H1 (cell line): ENCODE measurements around the gene MAP3K10. TPM values are rescaled to one million over a fixed set of nuclear protein-coding genes. Genes with fewer than 3 reads are reported as not detected.

Experiments
- CTCF ChIA-PET: fragments of 300-600 bp; sonication (Branson Sonifier 250); formaldehyde crosslinking; loops from one replicate; lab custom pipeline; 2021; ENCODE audit not compliant: partially characterized antibody; lab: Charles Lee
- POLR2A ChIA-PET: fragments of 300-600 bp; sonication (Branson Sonifier 250); formaldehyde crosslinking; loops from one replicate; lab custom pipeline; 2021; ENCODE audit warnings: inconsistent platforms; ENCODE audit not compliant: partially characterized antibody; lab: Charles Lee
- DNase-seq, 2 experiments: peaks; one replicate each; pipeline versions ENCODE4 v3.0.0 to v3.0.0-alpha.2; 2010 to 2022; ENCODE audit warnings: low spot score in 2 of 2, low read depth in 1 of 2, mixed read lengths in 1 of 2
- FAIRE-seq: peaks from 2 replicates; lab custom pipeline; 2011; peaks lifted over from hg19 to GRCh38; lab: Jason Lieb, UNC
- H2AFZ ChIP-seq: 2 replicates; pipeline ENCODE4 v1.8.1; 2012; ENCODE audit warnings: low read length, inconsistent platforms
- H2AK5ac ChIP-seq: 2 replicates; pipeline ENCODE4 v1.6.1; 2013; ENCODE audit warnings: low read depth, low read length
- H2BK120ac ChIP-seq: replicated peaks from 2 replicates; pipeline ENCODE3; 2013; ENCODE audit warnings: low read depth, low read length, inconsistent platforms
- H2BK12ac ChIP-seq: 2 replicates; pipeline ENCODE4 v1.6.1; 2013; ENCODE audit warnings: low read depth, low read length
- H2BK15ac ChIP-seq: 2 replicates; pipeline ENCODE4 v1.6.1; 2013; ENCODE audit warnings: low read length
- H2BK20ac ChIP-seq: 2 replicates; pipeline ENCODE4 v1.6.1; 2013; ENCODE audit warnings: low read length
- H2BK5ac ChIP-seq: 2 replicates; pipeline ENCODE4 v1.6.1; 2013; ENCODE audit warnings: low read depth, low read length
- H3K14ac ChIP-seq: 2 replicates; pipeline ENCODE4 v1.6.1; 2013; ENCODE audit warnings: inconsistent platforms; ENCODE audit not compliant: insufficient read length
- H3K18ac ChIP-seq: 2 replicates; pipeline ENCODE4 v1.6.1; 2013; ENCODE audit warnings: low read length; ENCODE audit errors: extremely low read depth
- H3K23ac ChIP-seq: 2 replicates; pipeline ENCODE4 v1.6.1; 2013; ENCODE audit warnings: inconsistent platforms; ENCODE audit not compliant: insufficient read length
- H3K23me2 ChIP-seq: 2 replicates; pipeline ENCODE4 v1.6.1; 2013; ENCODE audit warnings: low read depth, low read length
- H3K27ac ChIP-seq: 2 replicates; pipeline ENCODE4 v1.6.1; 2011; ENCODE audit warnings: low read depth, low read length, inconsistent platforms
- H3K27me3 ChIP-seq, 4 experiments: replicated peaks in 1 of 4; 1 replicate in 1 of 4; 2 replicates in 3 of 4; pipeline versions ENCODE4 v1.6.1 to v1.8.1; 2011 to 2013; ENCODE audit warnings: low read length in 3 of 4, mild to moderate bottlenecking in 3 of 4, inconsistent platforms in 2 of 4, mixed read lengths in 2 of 4, moderate library complexity in 1 of 4; ENCODE audit not compliant: control insufficient read depth in 3 of 4, insufficient read depth in 3 of 4; ENCODE audit errors: extremely low read depth in 1 of 4
- H3K36me3 ChIP-seq, 4 experiments: 2 replicates each; pipeline versions ENCODE4 v1.6.1 to v1.8.1; 2011 to 2013; ENCODE audit warnings: mild to moderate bottlenecking in 4 of 4, low read length in 3 of 4, moderate library complexity in 2 of 4, control low read depth in 1 of 4, inconsistent platforms in 1 of 4; ENCODE audit not compliant: insufficient read depth in 4 of 4, control insufficient read depth in 2 of 4
- H3K4ac ChIP-seq: replicated peaks from 2 replicates; pipeline ENCODE3; 2013; ENCODE audit warnings: low read length, low read depth, mixed read lengths, inconsistent platforms; ENCODE audit not compliant: insufficient read length
- H3K4me1 ChIP-seq, 4 experiments: replicated peaks in 1 of 4; 1 replicate in 1 of 4; 2 replicates in 3 of 4; pipeline versions ENCODE4 v1.6.1 to v1.8.1; 2011 to 2013; ENCODE audit warnings: low read length in 3 of 4, inconsistent platforms in 2 of 4, mixed read lengths in 1 of 4; ENCODE audit not compliant: insufficient read depth in 4 of 4, control insufficient read depth in 3 of 4
- H3K4me2 ChIP-seq, 2 experiments: 2 replicates each; pipeline versions ENCODE4 v1.6.1 to v1.8.1; 2011 to 2013; ENCODE audit warnings: low read depth in 2 of 2, low read length in 2 of 2, control low read depth in 1 of 2, inconsistent platforms in 1 of 2, mild to moderate bottlenecking in 1 of 2; ENCODE audit not compliant: insufficient read depth in 1 of 2
- H3K4me3 ChIP-seq, 4 experiments: fragments of 200-600, 300-600 bp in 1 of 4; sonication (generic), shearing (Covaris generic), sonication (Bioruptor Twin) in 1 of 4; 2 replicates each; pipeline versions ENCODE4 v1.5.1 to v1.8.1; 2011 to 2016; ENCODE audit warnings: low read length in 4 of 4, low read depth in 3 of 4, control low read depth in 2 of 4, inconsistent platforms in 2 of 4, mild to moderate bottlenecking in 2 of 4, mixed read lengths in 1 of 4, moderate library complexity in 1 of 4; ENCODE audit not compliant: insufficient read depth in 2 of 4; ENCODE audit errors: extremely low read depth in 1 of 4
- H3K56ac ChIP-seq: replicated peaks from 2 replicates; pipeline ENCODE3; 2013; ENCODE audit warnings: low read depth, mild to moderate bottlenecking, mixed read lengths, low read length, inconsistent platforms; ENCODE audit not compliant: insufficient read length
- H3K79me1 ChIP-seq: 2 replicates; pipeline ENCODE4 v1.6.1; 2013; ENCODE audit warnings: low read depth, low read length, control low read depth
- H3K79me2 ChIP-seq, 2 experiments: 2 replicates each; pipeline versions ENCODE4 v1.6.1 to v1.8.1; 2012 to 2013; ENCODE audit warnings: low read length in 2 of 2, mild to moderate bottlenecking in 2 of 2, inconsistent platforms in 1 of 2; ENCODE audit not compliant: insufficient read depth in 2 of 2, control insufficient read depth in 1 of 2
- H3K9ac ChIP-seq, 4 experiments: replicated peaks in 1 of 4; 1 replicate in 1 of 4; 2 replicates in 3 of 4; pipeline versions ENCODE4 v1.6.1 to v1.8.1; 2011 to 2013; ENCODE audit warnings: low read depth in 3 of 4, low read length in 3 of 4, control low read depth in 2 of 4, mild to moderate bottlenecking in 2 of 4, moderate library complexity in 2 of 4, inconsistent platforms in 1 of 4; ENCODE audit errors: extremely low read depth in 1 of 4
- H3K9me3 ChIP-seq, 2 experiments: 2 replicates each; pipeline versions ENCODE4 v1.6.1 to v1.8.1; 2012 to 2013; ENCODE audit warnings: mild to moderate bottlenecking in 2 of 2, moderate library complexity in 2 of 2, control low read depth in 1 of 2, inconsistent platforms in 1 of 2, low read depth in 1 of 2, low read length in 1 of 2, mixed read lengths in 1 of 2; ENCODE audit not compliant: insufficient read depth in 2 of 2
- H4K20me1 ChIP-seq, 2 experiments: replicated peaks in 1 of 2; 2 replicates each; pipeline versions ENCODE3 to v1.8.1; 2011 to 2013; ENCODE audit warnings: inconsistent platforms in 2 of 2, low read length in 2 of 2, mild to moderate bottlenecking in 1 of 2; ENCODE audit not compliant: insufficient read depth in 2 of 2, control insufficient read depth in 1 of 2
- H4K5ac ChIP-seq: 2 replicates; pipeline ENCODE4 v1.6.1; 2013; ENCODE audit warnings: low read length, low read depth, mixed read lengths, inconsistent platforms; ENCODE audit not compliant: insufficient read length
- H4K8ac ChIP-seq: 2 replicates; pipeline ENCODE4 v1.8.0; 2013; ENCODE audit warnings: mild to moderate bottlenecking, moderate library complexity, low read length, inconsistent platforms; ENCODE audit not compliant: insufficient read depth; ENCODE audit errors: extremely low read depth
- H4K91ac ChIP-seq: replicated peaks from 2 replicates; pipeline ENCODE3; 2013; ENCODE audit warnings: low read length, mixed read lengths, inconsistent platforms; ENCODE audit not compliant: insufficient read length
- BRCA1 ChIP-seq: IDR thresholded peaks from 2 replicates; pipeline ENCODE4 v1.6.1; 2012; ENCODE audit warnings: low read depth, low read length, improper control_type of control experiment
- CBX5 ChIP-seq: fragments of 300-800, 300-1000 bp; sonication (generic); IDR thresholded peaks from 2 replicates; pipeline ENCODE4 v1.7.1; 2016; ENCODE audit warnings: antibody characterized with exemption, low read length, low read depth
- CBX8 ChIP-seq: fragments of 300-800, 300-1000 bp; sonication (generic); IDR thresholded peaks from 2 replicates; pipeline ENCODE4 v1.7.1; 2016; ENCODE audit warnings: low read depth, low read length, borderline replicate concordance
- CEBPB ChIP-seq: IDR thresholded peaks from 2 replicates; pipeline ENCODE4 v1.6.1; 2012; ENCODE audit warnings: low read depth, low read length
- CREB1 ChIP-seq: IDR thresholded peaks from 2 replicates; pipeline ENCODE4 v1.6.1; 2012; ENCODE audit warnings: inconsistent platforms
- EP300 ChIP-seq, 2 experiments: IDR thresholded peaks; 1 replicate in 1 of 2; 2 replicates in 1 of 2; pipeline ENCODE4 v1.6.1; 2011 to 2012; ENCODE audit warnings: low read depth in 2 of 2, low read length in 2 of 2, mild to moderate bottlenecking in 2 of 2, borderline replicate concordance in 1 of 2, inconsistent platforms in 1 of 2, moderate library complexity in 1 of 2
- GTF2F1 ChIP-seq: IDR thresholded peaks from 2 replicates; pipeline ENCODE4 v1.6.1; 2012; ENCODE audit warnings: low read depth, low read length, improper control_type of control experiment, borderline replicate concordance
- HDAC6 ChIP-seq: IDR thresholded peaks from one replicate; pipeline ENCODE4 v1.7.1; 2012; ENCODE audit warnings: low read depth, mild to moderate bottlenecking, inconsistent platforms, low read length, moderate library complexity
- JUN ChIP-seq: IDR thresholded peaks from 2 replicates; pipeline ENCODE4 v1.6.1; 2011; ENCODE audit warnings: low read depth, mild to moderate bottlenecking, improper control_type of control experiment, low read length
- MAFK ChIP-seq: IDR thresholded peaks from 2 replicates; pipeline ENCODE4 v1.6.1; 2012; ENCODE audit warnings: low read depth, mild to moderate bottlenecking, improper control_type of control experiment, low read length
- SAP30 ChIP-seq: fragments of 300-600 bp; sonication (generic); IDR thresholded peaks from 2 replicates; pipeline ENCODE4 v1.7.1; 2012; ENCODE audit warnings: low read length, moderate library complexity, mild to moderate bottlenecking, inconsistent platforms; ENCODE audit not compliant: insufficient read depth, insufficient replicate concordance
- SIRT6 ChIP-seq: IDR thresholded peaks from one replicate; pipeline ENCODE4 v1.7.1; 2012; ENCODE audit warnings: low read length, inconsistent platforms
- SRF ChIP-seq: IDR thresholded peaks from 2 replicates; pipeline ENCODE4 v1.6.1; 2011; ENCODE audit warnings: mild to moderate bottlenecking, low read depth, low read length, moderate library complexity
- TEAD4 ChIP-seq: IDR thresholded peaks from 2 replicates; pipeline ENCODE4 v1.6.1; 2012; ENCODE audit warnings: low read depth, low read length, inconsistent platforms, mixed read lengths
- WGBS, 2 experiments: shearing (Covaris generic) in 1 of 2; methylation state at CpG; one replicate each; pipeline versions ENCODE4 v1.1.6 to v1.1.7; 2013 to 2015; ENCODE audit warnings: low lambda C conversion rate in 2 of 2, mixed read lengths in 2 of 2, inconsistent platforms in 1 of 2, low coverage in 1 of 2, missing lambda C conversion rate in 1 of 2; ENCODE audit not compliant: insufficient replicate concordance in 2 of 2, insufficient coverage in 1 of 2, insufficient read length in 1 of 2; ENCODE audit errors: extremely low coverage in 1 of 2, missing lambda C conversion rate in 1 of 2; 5-methylcytosine and 5-hydroxymethylcytosine counted together
- polyA plus RNA-seq, 7 experiments: library from polyadenylated mRNA; depleted of rRNA in 3 of 7; stranded (reverse) in 5 of 7; unstranded in 2 of 7; fragments of >200 nt in 5 of 7; fragments of 200-250 nt in 2 of 7; gene quantifications; 1 replicate in 5 of 7; 2 replicates in 1 of 7; 4 replicates in 1 of 7; pipeline versions ENCODE4 v1.2.1 to v1.2.3, GENCODE V29; 2011 to 2013; ENCODE audit warnings: missing spikeins in 2 of 7, mixed read lengths in 2 of 7
- total RNA-seq: library from RNA; stranded (reverse); fragmentation: NEBNext Ultra II Directional; extraction: Animal tissue kit (Norgen Biotek cat#: 25700); gene quantifications from 2 replicates; pipeline ENCODE4 v1.2.1, GENCODE V29; 2021

The MAP3K10 gene
- total and polyA plus RNA-seq, 2 of the 8 experiments (the other 6 are each of a cell fraction or from before 2014, with no cell fraction given): 4.9 to 15.9 TPM

- Histone ChIP-seq H3K14ac (no peak overlapping the region), H4K5ac (no peak overlapping the region), H3K23ac (no peak overlapping the region), H2BK12ac (no peak overlapping the region), H3K23me2 (no peaks in the 10 kb centered on the region), H3K27ac (no peak overlapping the region), H2BK20ac (no peak overlapping the region), H2BK5ac (no peak overlapping the region), H3K79me2 (no peaks in the 10 kb centered on the region), H3K56ac (no peak overlapping the region), H2AFZ (no peak overlapping the region), H2BK120ac (no peak overlapping the region), H4K20me1 (no peaks in the 10 kb centered on the region), H3K4ac (no peak overlapping the region), H4K8ac (no peak overlapping the region), H3K9me3 (peaks cover 2 to 5% of the 10 kb centered on the region in 2 experiments; a peak in 2 of 4 replicates), H3K79me1 (no peaks in the 10 kb centered on the region), H2AK5ac (no peak overlapping the region), H3K18ac (no peak overlapping the region), H4K91ac (no peak overlapping the region), H3K4me2 (no peak overlapping the region), H3K4me1 (no peaks in the 10 kb centered on the region), H2BK15ac (no peak overlapping the region), H3K4me3 (no peak overlapping the region), H3K9ac (no peak overlapping the region), H3K36me3 (no peaks in the 10 kb centered on the region), H3K27me3 (no peaks in the 10 kb centered on the region; a peak in 1 of 7 replicates)
- ChIA-PET CTCF (interaction anchor here (0.7 to 5.1 kb wide), 8 partner anchors 13 to 129 kb away, joined by 3 to 37 read pairs (median 8); partner anchors contain the start of gene TTC9B), POLR2A (no interaction called here)
- 89% methylated on average over 3 of the region's 3 CpGs; no CpG with 5 or more reads in 1 of the 2 experiments for WGBS, 2 experiments
- no peak for FAIRE-seq
- DNase-seq: no peak
- TF ChIP-seq CBX8 (no peak), CBX5 (no peak), EP300 (IDR thresholded peaks at IDR 0.05; ENCODE audit: borderline replicate concordance in 1 of 2, low read depth in 2 of 2, low read length in 2 of 2) (no peak), CEBPB (no peak), HDAC6 (no peak), SAP30 (no peak), CREB1 (no peak), JUN (no peak), SIRT6 (no peak), TEAD4 (no peak), SRF (no peak), MAFK (no peak), BRCA1 (no peak), GTF2F1 (no peak)
Observed at GRCh38 chr19:40141551-40141950, 49.7 kb upstream of the MAP3K10 start.
